Endothelial cell of umbilical vein (primary cell): ENCODE measurements around the gene KIAA1191. TPM values are rescaled to one million over a fixed set of nuclear protein-coding genes. Genes with fewer than 3 reads are reported as not detected.

Source experiments
- BruUV-seq: library from RNA; stranded (reverse); fragments of 400-500 nt; replicated peaks from 2 replicates; lab custom pipeline; 2021; lab: Mats Ljungman, UMichigan
- CTCF ChIA-PET: fragments of 300-600, 350-600 bp; sonication (Branson Sonifier 250); formaldehyde crosslinking; loops from one replicate; lab custom pipeline; 2021; ENCODE audit warnings: antibody characterized with exemption, inconsistent platforms; lab: Charles Lee
- POLR2A ChIA-PET: fragments of 300-600, 350-600 bp; sonication (Branson Sonifier 250); formaldehyde crosslinking; loops from one replicate; lab custom pipeline; 2021; ENCODE audit warnings: antibody characterized with exemption, inconsistent platforms; lab: Charles Lee
- DNase-seq: peaks from one replicate; pipeline ENCODE4 v3.0.0-alpha.2; 2011; ENCODE audit warnings: low read depth, low spot score
- FAIRE-seq: peaks from 2 replicates; lab custom pipeline; 2011; peaks lifted over from hg19 to GRCh38; lab: Jason Lieb, UNC
- H2AFZ ChIP-seq: 2 replicates; pipeline ENCODE4 v1.6.0; 2012; ENCODE audit warnings: low read depth, low read length, control low read depth, inconsistent platforms
- H3K27ac ChIP-seq: 2 replicates; pipeline ENCODE4 v1.5.1; 2011; ENCODE audit warnings: low read depth, mild to moderate bottlenecking, control low read depth, low read length, moderate library complexity; ENCODE audit not compliant: insufficient read depth
- H3K27me3 ChIP-seq, 2 experiments: 2 replicates each; pipeline versions ENCODE4 v1.6.0 to v1.6.1; 2011; ENCODE audit warnings: low read length in 2 of 2, mixed read lengths in 1 of 2; ENCODE audit not compliant: control insufficient read depth in 2 of 2, insufficient read depth in 2 of 2
- H3K36me3 ChIP-seq, 2 experiments: 2 replicates in 1 of 2; 3 replicates in 1 of 2; pipeline ENCODE4 v1.5.1; 2011; ENCODE audit warnings: low read length in 2 of 2, mild to moderate bottlenecking in 1 of 2, moderate library complexity in 1 of 2; ENCODE audit not compliant: control insufficient read depth in 2 of 2, insufficient read depth in 2 of 2; ENCODE audit errors: extremely low read depth in 1 of 2
- H3K4me1 ChIP-seq: 3 replicates; pipeline ENCODE4 v1.5.1; 2011; ENCODE audit warnings: mild to moderate bottlenecking, low read length; ENCODE audit not compliant: control insufficient read depth, insufficient read depth; ENCODE audit errors: extremely low read depth
- H3K4me2 ChIP-seq: 2 replicates; pipeline ENCODE4 v1.6.1; 2011; ENCODE audit warnings: low read length, control low read depth, mixed read lengths; ENCODE audit not compliant: insufficient read depth
- H3K4me3 ChIP-seq, 3 experiments: fragments of 200-600 bp in 1 of 3; sonication (generic), shearing (Covaris generic) in 1 of 3; replicated peaks in 1 of 3; 2 replicates each; pipeline ENCODE4 v1.5.1; 2011 to 2016; ENCODE audit warnings: control low read depth in 3 of 3, low read length in 3 of 3, mild to moderate bottlenecking in 2 of 3, inconsistent platforms in 1 of 3, low read depth in 1 of 3, moderate library complexity in 1 of 3; ENCODE audit not compliant: insufficient read depth in 1 of 3
- H3K79me2 ChIP-seq: 2 replicates; pipeline ENCODE4 v1.6.0; 2012; ENCODE audit warnings: low read length, inconsistent platforms; ENCODE audit not compliant: control insufficient read depth, insufficient read depth
- H3K9ac ChIP-seq: replicated peaks from 2 replicates; pipeline ENCODE3; 2011; ENCODE audit warnings: low read length, control low read depth; ENCODE audit not compliant: insufficient read depth; ENCODE audit errors: extremely low read depth
- H3K9me1 ChIP-seq: replicated peaks from 3 replicates; pipeline ENCODE4 v1.6.0; 2011; ENCODE audit warnings: mild to moderate bottlenecking, low read length; ENCODE audit not compliant: control insufficient read depth, insufficient read depth; ENCODE audit errors: extremely low read depth
- H3K9me3 ChIP-seq: replicated peaks from 2 replicates; pipeline ENCODE4 v1.5.1; 2012; ENCODE audit warnings: low read length, inconsistent platforms; ENCODE audit not compliant: control insufficient read depth, insufficient read depth
- H4K20me1 ChIP-seq: replicated peaks from 2 replicates; pipeline ENCODE3; 2011; ENCODE audit warnings: mild to moderate bottlenecking, low read length; ENCODE audit not compliant: control insufficient read depth, insufficient read depth; ENCODE audit errors: extremely low read depth
- CTCF ChIP-seq, 2 donors: IDR thresholded peaks; 1 replicate in 1 of 2; 2 replicates in 1 of 2; pipeline ENCODE4 v1.5.1; 2011; ENCODE audit warnings: low read length in 2 of 2, mild to moderate bottlenecking in 2 of 2, moderate library complexity in 2 of 2, control low read depth in 1 of 2, inconsistent platforms in 1 of 2, low read depth in 1 of 2; ENCODE audit not compliant: insufficient read depth in 1 of 2; ENCODE audit errors: extremely low read depth in 1 of 2
- EZH2 ChIP-seq: IDR thresholded peaks from 2 replicates; pipeline ENCODE4 v1.6.1; 2012; ENCODE audit warnings: borderline replicate concordance, low read depth, mild to moderate bottlenecking, moderate library complexity, low read length, inconsistent platforms; ENCODE audit not compliant: severe bottlenecking
- FOS ChIP-seq: IDR thresholded peaks from 2 replicates; pipeline ENCODE4 v1.6.1; 2011; ENCODE audit warnings: mild to moderate bottlenecking, low read length, moderate library complexity, borderline replicate concordance; ENCODE audit not compliant: insufficient read depth
- GATA2 ChIP-seq: IDR thresholded peaks from 2 replicates; pipeline ENCODE4 v1.7.0; 2011; ENCODE audit warnings: low read depth, mild to moderate bottlenecking, moderate library complexity, mixed read lengths, low read length; ENCODE audit not compliant: insufficient read length, insufficient read depth
- JUN ChIP-seq: IDR thresholded peaks from 2 replicates; pipeline ENCODE4 v1.6.1; 2011; ENCODE audit warnings: borderline replicate concordance, low read depth; ENCODE audit not compliant: insufficient read length, insufficient read depth
- MYC ChIP-seq: IDR thresholded peaks from one replicate; pipeline ENCODE4 v1.6.1; 2011; ENCODE audit warnings: mild to moderate bottlenecking, low read depth, low read length
- POLR2A ChIP-seq: IDR thresholded peaks from 2 replicates; pipeline ENCODE4 v1.6.1; 2012; ENCODE audit warnings: low read depth, mild to moderate bottlenecking, control low read depth, low read length
- POLR2AphosphoS5 ChIP-seq: IDR thresholded peaks from 2 replicates; pipeline ENCODE4 v1.6.1; 2012; ENCODE audit warnings: low read depth, mild to moderate bottlenecking, control low read depth, low read length, moderate library complexity; ENCODE audit not compliant: insufficient read depth
- dilution Hi-C: fragments of 300-500 bp; cut with MboI; formaldehyde crosslinking; loops from one replicate; pipeline ENCODE4 v1.15.0; 2019; ENCODE audit warnings: low sequenced_read_pairs; ENCODE audit not compliant: extremely low pct_ligation_motif_present
- intact Hi-C: fragments of 100-400 bp; cut with micrococcal nuclease; formaldehyde crosslinking; loops from one replicate; pipeline ENCODE4 v1.10.0; 2022
- polyA plus RNA-seq, 4 experiments: library from polyadenylated mRNA; depleted of rRNA in 3 of 4; stranded (reverse) in 3 of 4; unstranded in 1 of 4; fragments of >200 nt; gene quantifications; 2 replicates each; pipeline versions ENCODE4 v1.2.1 to v1.2.3, GENCODE V29; 2011 to 2012; ENCODE audit warnings: missing spikeins in 1 of 4
- total RNA-seq: library from RNA; stranded (reverse); gene quantifications from 2 replicates; pipeline ENCODE4 v1.2.3, GENCODE V29; 2021
- TF ChIP-seq, protein P1 (sequence below): IDR thresholded peaks from 2 replicates; pipeline ENCODE4 v1.6.1; 2011; ENCODE audit not compliant: insufficient read depth, insufficient read length

KIAA1191 gene
- total and polyA plus RNA-seq, 2 donors (not counting 3 experiments of a cell fraction or from before 2014, with no cell fraction given), result 114 to 116 TPM

GRCh38 chr5:176391479-176391878, 29.9 kb upstream of the KIAA1191 start:
- Histone ChIP-seq H3K9me3 (no peaks in the 10 kb centered on the region), H2AFZ (no peak overlapping the region), H3K36me3 (peaks cover 2 to 16% of the 10 kb centered on the region in 2 experiments), H3K4me2 (no peak overlapping the region), H3K27ac (no peak overlapping the region), H3K79me2 (peaks cover 18% of the 10 kb centered on the region), H3K4me3 (no peak overlapping the region), H3K27me3 (no peaks in the 10 kb centered on the region), H3K4me1 (peaks cover 14% of the 10 kb centered on the region), H3K9ac (no peak overlapping the region), H4K20me1 (no peaks in the 10 kb centered on the region), H3K9me1 (no peaks in the 10 kb centered on the region)
- TF ChIP-seq FOS, result no peak
- no peak for TF ChIP-seq GATA2
- TF ChIP-seq JUN, result no peak
- no peak for TF ChIP-seq POLR2A
- TF ChIP-seq CTCF (IDR thresholded peaks at IDR 0.05; ENCODE audit: extremely low read depth in 1 of 2, insufficient read depth in 1 of 2, low read depth in 1 of 2, low read length in 2 of 2), result no peak
- no peak for TF ChIP-seq POLR2AphosphoS5
- TF ChIP-seq MYC, result no peak
- TF ChIP-seq, protein P1, sequence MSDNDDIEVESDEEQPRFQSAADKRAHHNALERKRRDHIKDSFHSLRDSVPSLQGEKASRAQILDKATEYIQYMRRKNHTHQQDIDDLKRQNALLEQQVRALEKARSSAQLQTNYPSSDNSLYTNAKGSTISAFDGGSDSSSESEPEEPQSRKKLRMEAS, result no peak
- no peak for TF ChIP-seq EZH2
- no TSS peak for BruUV-seq
- intact Hi-C loops (no loop called here), dilution Hi-C loops (no loop called here)
- CTCF ChIA-PET, result no interaction called here
- POLR2A ChIA-PET, result no interaction called here
- no peak for DNase-seq
- FAIRE-seq, result no peak
